Measurements from ENCODE around the gene SMTNL2. TPM values are rescaled to one million over a fixed set of nuclear protein-coding genes. Genes with fewer than 3 reads are reported as not detected.

Gene SMTNL2
- total and polyA plus RNA-seq, 2 of the 4 experiments (the other 2 are of a cell fraction) = not detected

DNA sequence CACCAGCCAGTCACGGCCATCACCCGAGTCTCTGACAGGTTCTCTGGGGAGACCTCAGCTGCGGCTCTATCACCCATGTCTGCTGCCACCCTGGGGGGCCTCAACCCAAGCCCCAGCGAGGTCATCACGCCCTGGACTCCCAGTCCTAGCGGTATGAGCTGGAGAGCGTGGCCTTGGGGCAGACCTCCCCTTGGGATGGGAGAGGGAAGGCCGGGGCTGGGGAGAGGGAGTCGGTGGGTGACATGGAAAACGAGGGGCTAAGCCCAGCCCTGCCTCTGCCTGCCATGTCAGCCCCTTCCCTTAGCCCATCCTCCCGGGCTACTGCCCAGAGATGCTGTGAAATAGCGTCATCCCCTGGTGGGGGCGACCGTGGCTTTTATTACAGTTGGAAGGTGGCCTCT, 8.7 kb downstream of the SMTNL2 start:
- no peak overlapping the region for H3K27ac ChIP-seq (ENCODE audit: insufficient read depth, low read length)
- H2AK5ac ChIP-seq (ENCODE audit: low read depth, low read length) = no peak overlapping the region
- H3K23ac ChIP-seq (ENCODE audit: low read depth, low read length) = no peak overlapping the region
- no peak overlapping the region for H2AFZ ChIP-seq (replicated peaks; ENCODE audit: low read length, poor library complexity)
- no peak overlapping the region for H2BK5ac ChIP-seq (ENCODE audit: low read depth, low read length, poor library complexity, severe bottlenecking)
- WGBS, 2 experiments (ENCODE audit: extremely low coverage in 2 of 2, insufficient read length in 1 of 2) = 88% methylated on average over 3 of the region's 14 CpGs; no CpG with 5 or more reads in 1 of the 2 experiments
- no peaks in the 10 kb centered on the region for H3K36me3 ChIP-seq (ENCODE audit: control insufficient read depth, insufficient read depth, low read length)
- in situ Hi-C loops (cut with MboI; ENCODE audit: low sequenced_read_pairs) (no loop called here), dilution Hi-C loops (cut with HindIII; ENCODE audit: low sequenced_read_pairs, unreplicated experiment) (no loop called here), intact Hi-C loops (cut with micrococcal nuclease) (no loop called here)
- H3K4ac ChIP-seq (ENCODE audit: low read depth, low read length) = no peak overlapping the region
- no peak overlapping the region for H3K14ac ChIP-seq (replicated peaks; ENCODE audit: low read depth, low read length)
- no peak overlapping the region for H3K56ac ChIP-seq (ENCODE audit: extremely low read depth, insufficient read depth, low read length)
- no peak overlapping the region for H3K4me3 ChIP-seq (ENCODE audit: insufficient read depth, low read depth, low read length)
- ATAC-seq (ENCODE audit: low read depth) (no peak), DNase-seq (no peak)
- H4K5ac ChIP-seq (ENCODE audit: low read depth, low read length) = no peak overlapping the region
- H3K9me1 ChIP-seq (ENCODE audit: insufficient read depth, low read length) = no peaks in the 10 kb centered on the region
- TF ChIP-seq RFX5 (IDR thresholded peaks at IDR 0.05; ENCODE audit: low read depth, low read length) (no peak), MAFK (IDR thresholded peaks at IDR 0.05; ENCODE audit: low read depth, low read length) (no peak), BHLHE40 (IDR thresholded peaks at IDR 0.05; ENCODE audit: low read depth, low read length) (no peak), SMC3 (IDR thresholded peaks at IDR 0.05; ENCODE audit: low read depth, low read length) (no peak), NFE2L2 (IDR thresholded peaks at IDR 0.05; ENCODE audit: low read depth, low read length) (no peak), FOS (IDR thresholded peaks at IDR 0.05; ENCODE audit: low read depth, low read length) (no peak), CTCF (conservative IDR thresholded peaks at IDR 0.05; ENCODE audit: low read depth, low read length) (no peak), CEBPB (IDR thresholded peaks at IDR 0.05; ENCODE audit: low read depth, low read length) (no peak), RAD21 (IDR thresholded peaks at IDR 0.05; ENCODE audit: low read length) (no peak), POLR2A (IDR thresholded peaks at IDR 0.05; ENCODE audit: low read depth, low read length) (no peak), CHD1 (IDR thresholded peaks at IDR 0.05; ENCODE audit: low read depth, low read length) (no peak), ELK1 (IDR thresholded peaks at IDR 0.05; ENCODE audit: borderline replicate concordance, low read depth, low read length) (no peak), USF2 (IDR thresholded peaks at IDR 0.05; ENCODE audit: low read depth, low read length) (no peak), MAZ (IDR thresholded peaks at IDR 0.05; ENCODE audit: borderline replicate concordance, low read depth, low read length) (no peak), MXI1 (IDR thresholded peaks at IDR 0.05; ENCODE audit: borderline replicate concordance, low read depth, low read length) (no peak), RCOR1 (IDR thresholded peaks at IDR 0.05; ENCODE audit: insufficient replicate concordance, low read length) (no peak)
- H2AK9ac ChIP-seq (replicated peaks; ENCODE audit: low read depth, low read length, poor library complexity) = no peak overlapping the region
- H3K9me3 ChIP-seq (ENCODE audit: control insufficient read depth, insufficient read depth, low read length) = no peaks in the 10 kb centered on the region
- peaks cover 41% of the 10 kb centered on the region for H3K27me3 ChIP-seq (ENCODE audit: control insufficient read depth, insufficient read depth, low read length)
- no peak overlapping the region for H4K8ac ChIP-seq (ENCODE audit: low read depth in 2 of 2, low read length in 2 of 2)
- H4K91ac ChIP-seq (ENCODE audit: insufficient read depth, low read depth, low read length) = no peak overlapping the region
- CTCF ChIA-PET = no interaction called here
- no peak overlapping the region for H2BK15ac ChIP-seq (ENCODE audit: low read depth, low read length)
- no peak overlapping the region for H2BK20ac ChIP-seq (ENCODE audit: low read depth, low read length)
- H3K4me1 ChIP-seq (ENCODE audit: control insufficient read depth, insufficient read depth, low read length) = peaks cover 5% of the 10 kb centered on the region; the same call in 1 of the 2 replicates
- no peak overlapping the region for H3K18ac ChIP-seq (ENCODE audit: low read depth, low read length)
- no peak overlapping the region for H2BK120ac ChIP-seq (ENCODE audit: low read depth, low read length)
- POLR2A ChIA-PET (ENCODE audit: unreplicated experiment) = no interaction called here
- no peaks in the 10 kb centered on the region for H3K79me1 ChIP-seq (ENCODE audit: low read depth in 1 of 2, low read length in 2 of 2)
- BruUV-seq (replicated peaks) = no TSS peak
- no peaks in the 10 kb centered on the region for H4K20me1 ChIP-seq (ENCODE audit: insufficient read depth, low read length)
- H3K4me2 ChIP-seq (ENCODE audit: low read depth, low read length) = no peak overlapping the region
- no peak overlapping the region for H3K9ac ChIP-seq (ENCODE audit: low read depth, low read length)

All from IMR-90 (cell line).